Pancreas (tissue), 10 donors: Measurements from ENCODE around the gene CAMTA2. TPM values are rescaled to one million over a fixed set of nuclear protein-coding genes. Genes with fewer than 3 reads are reported as not detected.

Experiments
- ATAC-seq, 4 donors: fragments of 200-7000 bp; cut with Tn5 transposase; one replicate each; pipeline versions ENCODE4 v1.8.0 to v1.9.1; 2020; ENCODE audit warnings: mild to moderate bottlenecking in 4 of 4, moderate library complexity in 4 of 4
- DNase-seq, 6 donors: peaks; one replicate each; pipeline ENCODE4 v3.0.0-alpha.2; 2020
- FAIRE-seq: peaks from 2 replicates; lab custom pipeline; 2012; peaks lifted over from hg19 to GRCh38; lab: Jason Lieb, UNC
- H3K27ac ChIP-seq, 4 donors: fragments of 200-600 bp; sonication (generic); 1 replicate in 3 of 4; 2 replicates in 1 of 4; pipeline versions ENCODE4 v1.5.0 to v1.8.0; 2020
- H3K27me3 ChIP-seq, 4 donors: fragments of 200-600 bp; one replicate each; pipeline ENCODE4 v1.8.0; 2021
- H3K36me3 ChIP-seq, 3 donors: fragments of 200-600 bp; sonication (generic) in 1 of 3; one replicate each; pipeline versions ENCODE4 v1.5.0 to v1.8.0; 2020 to 2021
- H3K4me1 ChIP-seq, 3 donors: fragments of 200-600 bp; one replicate each; pipeline ENCODE4 v1.8.0; 2021
- H3K4me3 ChIP-seq, 4 donors: fragments of 200-600 bp; sonication (generic) in 2 of 4; one replicate each; pipeline versions ENCODE4 v1.5.0 to v1.8.0; 2020 to 2021
- H3K9me3 ChIP-seq, 4 donors: fragments of 200-600 bp; one replicate each; pipeline ENCODE4 v1.8.0; 2021
- CTCF ChIP-seq, 4 donors: fragments of 200-600 bp; sonication (generic) in 3 of 4; IDR thresholded peaks; one replicate each; pipeline versions ENCODE4 v1.5.0 to v1.8.0; 2021; ENCODE audit warnings: antibody characterized with exemption in 4 of 4
- WGBS, 2 donors: extraction: QIAGEN DNeasy Blood & Tissue Kit; methylation state at CpG; one replicate each; pipeline ENCODE4 v1.1.7; 2013; 5-methylcytosine and 5-hydroxymethylcytosine counted together
- intact Hi-C, 3 donors: fragments of 100-400 bp; cut with DNase I; formaldehyde crosslinking; loops; one replicate each; pipeline versions ENCODE4 v1.11.1 to v1.14.2; 2022
- polyA plus RNA-seq, 2 donors: library from polyadenylated mRNA; stranded (reverse); fragments of 200-250 nt; gene quantifications; one replicate each; pipeline ENCODE4 v1.2.3, GENCODE V29; 2013
- total RNA-seq, 6 donors: library from RNA; stranded (reverse); fragmentation: NEBNext Ultra II Directional in 4 of 6; extraction: Animal tissue kit (Norgen Biotek cat#: 25700) in 4 of 6; gene quantifications; one replicate each; pipeline versions ENCODE4 v1.2.1 to v1.2.4, GENCODE V29; 2021 to 2023
- donor health status: healthy with polysubstance abuse.
- donor health status: DM: no; HTN: no; CAD: no; lungs with moderate emphysema.
- donor health status: DM: no; HTN: no; CAD: no.
- donor health status: control.
- donor health status: control.
- donor health status: Bipolar disorder and iron deficiency.
- donor health status: DM: yes; HTN: yes; CAD: no.
- donor health status: DM: no; HTN: no; CAD: no.
- donor health status: DM: no; HTN: no; CAD: no.
- donor health status: DM: yes; HTN: yes; CAD: no.

The CAMTA2 gene
- total and polyA plus RNA-seq, 8 donors: 13.6 to 86.3 (median 20.7) TPM

GRCh38 chr17:4955091-4955490 lies 32.4 kb downstream of the CAMTA2 start:
- WGBS, 2 donors: 93 to 95% methylated on average over 8 of the region's 8 CpGs
- H3K9me3 ChIP-seq: no peaks in the 10 kb centered on the region
- FAIRE-seq (no peak), DNase-seq (peak in 2 of 6 donors; percentile 21 to 36), ATAC-seq (no peak)
- no peak overlapping the region for H3K27ac ChIP-seq
- no peaks in the 10 kb centered on the region for H3K27me3 ChIP-seq
- H3K4me3 ChIP-seq: no peak overlapping the region
- TF ChIP-seq CTCF (IDR thresholded peaks at IDR 0.05): no peak
- intact Hi-C loops: no loop called here
- H3K36me3 ChIP-seq: peaks cover 5 to 13% (median 6%) of the 10 kb centered on the region in 3 donors
- H3K4me1 ChIP-seq: peaks cover 0 to 3% (median 0%) of the 10 kb centered on the region in 3 donors

- no peak overlapping the region for H3K4me3 ChIP-seq
- no peaks in the 10 kb centered on the region for H3K36me3 ChIP-seq
- H3K9me3 ChIP-seq: no peaks in the 10 kb centered on the region
- 73 to 74% methylated on average over 14 of the region's 14 CpGs for WGBS, 2 donors
- H3K27ac ChIP-seq: no peak overlapping the region
- no peak for ATAC-seq
- no peak for TF ChIP-seq CTCF (IDR thresholded peaks at IDR 0.05)
- DNase-seq: no peak
- H3K4me1 ChIP-seq: peaks cover 0 to 3% (median 0%) of the 10 kb centered on the region in 3 donors
- H3K27me3 ChIP-seq: no peaks in the 10 kb centered on the region
- intact Hi-C loops: no loop called here
- FAIRE-seq: no peak
Observed at GRCh38 chr17:4953451-4953961, 34.0 kb downstream of the CAMTA2 start.

- H3K36me3 ChIP-seq: no peaks in the 10 kb centered on the region
- ATAC-seq: no peak
- 62 to 68% methylated on average over 3 of the region's 3 CpGs for WGBS, 2 donors
- intact Hi-C loops: no loop called here
- DNase-seq: peak in 1 of 6 donors; percentile 13
- no peaks in the 10 kb centered on the region for H3K27me3 ChIP-seq
- peaks cover 0 to 5% (median 0%) of the 10 kb centered on the region in 3 donors for H3K4me1 ChIP-seq
- no peak overlapping the region for H3K4me3 ChIP-seq
- H3K9me3 ChIP-seq: no peaks in the 10 kb centered on the region
- no peak for FAIRE-seq
- no peak for TF ChIP-seq CTCF (IDR thresholded peaks at IDR 0.05)
- H3K27ac ChIP-seq: no peak overlapping the region
Observed at GRCh38 chr17:4951486-4951885, 36.0 kb downstream of the CAMTA2 start.

- WGBS, 2 donors: 56 to 60% methylated on average over 4 to 7 of the region's 7 CpGs
- H3K4me3 ChIP-seq: peak within 1 kb of the TSS; percentile 94 to 100 (median 97)
- intact Hi-C loops: no loop called here
- peak within 1 kb of the TSS; percentile 88 to 99 (median 98) for H3K27ac ChIP-seq
- H3K9me3 ChIP-seq: no peaks in the 10 kb centered on the region
- ATAC-seq (no peak), FAIRE-seq (no peak), DNase-seq (peak in 2 of 6 donors; percentile 44 to 74)
- H3K4me1 ChIP-seq: peaks cover 0 to 12% (median 0%) of the 10 kb centered on the region in 3 donors
- H3K36me3 ChIP-seq: peaks cover 0 to 3% (median 0%) of the 10 kb centered on the region in 3 donors
- TF ChIP-seq CTCF (IDR thresholded peaks at IDR 0.05): no peak
- no peaks in the 10 kb centered on the region for H3K27me3 ChIP-seq
Observed at GRCh38 chr17:4950746-4951204, 36.7 kb downstream of the CAMTA2 start, which contains the start of gene ENO3. Gene ENO3 (plus strand): TSS chr17:4951119. CDS start chr17:4951830, 711 bp downstream.
